ENCODE results near the gene VAMP8.

Gene VAMP8

GRCh38 chr2:85599468-85600234 is 22.3 kb downstream of the VAMP8 start:
- no peak overlapping the region for H3K4me3 ChIP-seq (ENCODE audit: low read depth, low read length, poor library complexity, severe bottlenecking)
- no peak overlapping the region for H3K4me2 ChIP-seq (ENCODE audit: low read length)
- no peaks in the 10 kb centered on the region for H3K9me2 ChIP-seq (ENCODE audit: low read depth, low read length)
- no peak overlapping the region for H3K27ac ChIP-seq (ENCODE audit: low read depth, low read length, poor library complexity, severe bottlenecking)
- H3K27me3 ChIP-seq (ENCODE audit: insufficient read depth, low read length): no peaks in the 10 kb centered on the region
- H3K36me3 ChIP-seq (ENCODE audit: insufficient read depth, low read length): peaks cover 6% of the 10 kb centered on the region; the same call in 1 of the 2 replicates
- no peak for TF ChIP-seq CTCF (IDR thresholded peaks at IDR 0.05; ENCODE audit: low read length)
- no peak for TF ChIP-seq EZH2 (IDR thresholded peaks at IDR 0.05; ENCODE audit: borderline replicate concordance, low read length)
- H3K9ac ChIP-seq (ENCODE audit: low read length): no peak overlapping the region
- H4K20me1 ChIP-seq (ENCODE audit: insufficient read depth, low read length): no peaks in the 10 kb centered on the region
- no peaks in the 10 kb centered on the region for H3F3A ChIP-seq (ENCODE audit: insufficient read depth, low read length)
- H3K9me3 ChIP-seq (ENCODE audit: low read length): no peaks in the 10 kb centered on the region
- H3K4me1 ChIP-seq (ENCODE audit: insufficient read depth, low read length, severe bottlenecking): peaks cover 24% of the 10 kb centered on the region
- no peaks in the 10 kb centered on the region for H3K79me2 ChIP-seq (ENCODE audit: insufficient read depth, low read length)
- H2AFZ ChIP-seq (ENCODE audit: low read length): no peak overlapping the region

- H4K20me1 ChIP-seq (ENCODE audit: insufficient read depth, low read length): no peaks in the 10 kb centered on the region
- TF ChIP-seq CTCF (IDR thresholded peaks at IDR 0.05; ENCODE audit: low read length) (no peak), EZH2 (IDR thresholded peaks at IDR 0.05; ENCODE audit: borderline replicate concordance, low read length) (no peak)
- H3K9ac ChIP-seq (ENCODE audit: low read length): no peak overlapping the region
- no peaks in the 10 kb centered on the region for H3K9me2 ChIP-seq (ENCODE audit: low read depth, low read length)
- H3K27me3 ChIP-seq (ENCODE audit: insufficient read depth, low read length): no peaks in the 10 kb centered on the region
- H3K79me2 ChIP-seq (ENCODE audit: insufficient read depth, low read length): no peaks in the 10 kb centered on the region
- no peak overlapping the region for H3K4me3 ChIP-seq (ENCODE audit: low read depth, low read length, poor library complexity, severe bottlenecking)
- no peaks in the 10 kb centered on the region for H3K9me3 ChIP-seq (ENCODE audit: low read length)
- no peak overlapping the region for H3K27ac ChIP-seq (ENCODE audit: low read depth, low read length, poor library complexity, severe bottlenecking)
- H2AFZ ChIP-seq (ENCODE audit: low read length): no peak overlapping the region
- no peaks in the 10 kb centered on the region for H3F3A ChIP-seq (ENCODE audit: insufficient read depth, low read length)
- no peak overlapping the region for H3K4me2 ChIP-seq (ENCODE audit: low read length)
- peaks cover 21% of the 10 kb centered on the region for H3K4me1 ChIP-seq (ENCODE audit: insufficient read depth, low read length, severe bottlenecking)
- H3K36me3 ChIP-seq (ENCODE audit: insufficient read depth, low read length): peaks cover 6% of the 10 kb centered on the region; the same call in 1 of the 2 replicates
These were observed 22.8 kb downstream of the VAMP8 start for GRCh38 chr2:85600235-85600575.

- no peaks in the 10 kb centered on the region for H4K20me1 ChIP-seq (ENCODE audit: insufficient read depth, low read length)
- no peak overlapping the region for H3K27ac ChIP-seq (ENCODE audit: low read depth, low read length, poor library complexity, severe bottlenecking)
- no peaks in the 10 kb centered on the region for H3K79me2 ChIP-seq (ENCODE audit: insufficient read depth, low read length)
- peaks cover 19% of the 10 kb centered on the region for H3K4me1 ChIP-seq (ENCODE audit: insufficient read depth, low read length, severe bottlenecking)
- peaks cover 10% of the 10 kb centered on the region for H3K36me3 ChIP-seq (ENCODE audit: insufficient read depth, low read length)
- H2AFZ ChIP-seq (ENCODE audit: low read length): no peak overlapping the region
- no peaks in the 10 kb centered on the region for H3K9me2 ChIP-seq (ENCODE audit: low read depth, low read length)
- H3K4me2 ChIP-seq (ENCODE audit: low read length): no peak overlapping the region; the same call in 1 of the 2 replicates
- H3K9ac ChIP-seq (ENCODE audit: low read length): no peak overlapping the region
- no peaks in the 10 kb centered on the region for H3F3A ChIP-seq (ENCODE audit: insufficient read depth, low read length)
- H3K9me3 ChIP-seq (ENCODE audit: low read length): no peaks in the 10 kb centered on the region
- H3K4me3 ChIP-seq (ENCODE audit: low read depth, low read length, poor library complexity, severe bottlenecking): no peak overlapping the region
- no peaks in the 10 kb centered on the region for H3K27me3 ChIP-seq (ENCODE audit: insufficient read depth, low read length)
- no peak for TF ChIP-seq CTCF (IDR thresholded peaks at IDR 0.05; ENCODE audit: low read length)
- TF ChIP-seq EZH2 (IDR thresholded peaks at IDR 0.05; ENCODE audit: borderline replicate concordance, low read length): no peak
These were observed 23.8 kb downstream of the VAMP8 start for GRCh38 chr2:85600951-85601770.
